T-helper 2 cell treated with Interferon-gamma antibody and Interleukin-4, amounts not matched to agents 5 μg/mL and 100 μg/mL, for 36 hours (primary cell): Measurements from ENCODE around the gene ZNF487.
"Not testable (repeated sequence)": the region's sequence is repeated elsewhere in the genome, so short reads cannot be mapped to it uniquely, and the experiment has no call there.

Experiments used
- DNase-seq: peaks from one replicate; pipeline ENCODE4 v3.0.0; 2021; ENCODE audit warnings: low spot score
- H3K27ac Mint-ChIP-seq: one replicate; pipeline ENCODE4 v1.8.0; 2021; ENCODE audit warnings: mild to moderate bottlenecking, mixed read lengths
- H3K27me3 Mint-ChIP-seq: one replicate; pipeline ENCODE4 v1.8.0; 2021; ENCODE audit warnings: low read depth, mixed read lengths
- H3K36me3 Mint-ChIP-seq: one replicate; pipeline ENCODE4 v1.8.0; 2021; ENCODE audit warnings: low read depth, mixed read lengths
- H3K4me1 Mint-ChIP-seq: one replicate; pipeline ENCODE4 v1.8.0; 2021; ENCODE audit warnings: low read depth, mixed read lengths
- H3K4me3 Mint-ChIP-seq: one replicate; pipeline ENCODE4 v1.8.0; 2022; ENCODE audit warnings: mild to moderate bottlenecking, moderate library complexity, mixed read lengths
- H3K9me3 Mint-ChIP-seq: one replicate; pipeline ENCODE4 v1.8.0; 2021; ENCODE audit warnings: mixed read lengths

Gene ZNF487

GRCh38 chr10:43436291-43437140 lies at the start of gene ZNF487:
TSS of gene ZNF487 (plus strand) at chr10:43437111. CDS start at chr10:43475814, 38,703 bp downstream.
- Mint-ChIP-seq H3K27me3 (no peaks in the 10 kb centered on the region), H3K9me3 (no peaks in the 10 kb centered on the region), H3K36me3 (peaks cover 9% of the 10 kb centered on the region), H3K27ac (peak within 1 kb of the TSS; percentile 96), H3K4me1 (peaks cover 11% of the 10 kb centered on the region), H3K4me3 (peak within 1 kb of the TSS; percentile 91)
- peak; percentile 90 for DNase-seq

- DNase-seq = no peak
- Mint-ChIP-seq H3K27ac (peak overlapping the region; percentile 38), H3K27me3 (no peaks in the 10 kb centered on the region), H3K4me1 (peaks cover 45% of the 10 kb centered on the region), H3K9me3 (no peaks in the 10 kb centered on the region), H3K4me3 (no peak overlapping the region), H3K36me3 (peaks cover 73% of the 10 kb centered on the region)
Observed at GRCh38 chr10:43387678-43388032, 49.3 kb upstream of the ZNF487 start.

DNA sequence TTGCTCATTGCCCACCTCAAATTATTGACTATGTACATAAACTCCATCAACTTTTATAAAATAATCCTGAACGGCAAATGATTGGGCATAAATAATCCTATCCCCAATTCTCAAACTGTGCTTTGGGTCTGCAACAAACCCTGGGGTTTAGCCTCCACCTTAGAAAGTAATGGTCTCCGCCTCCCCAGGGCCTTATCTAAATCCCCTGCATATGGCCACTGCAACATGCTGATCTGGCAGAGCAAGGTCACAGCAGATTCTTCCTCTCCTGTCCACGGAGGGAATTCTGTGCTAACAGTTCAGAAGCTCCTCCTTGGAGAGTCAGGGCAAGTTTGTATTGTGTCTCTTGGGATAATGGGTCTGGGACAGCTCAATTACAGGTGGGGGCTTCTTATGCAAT lies 47.0 kb upstream of the ZNF487 start:
- no peak overlapping the region for H3K4me3 Mint-ChIP-seq
- H3K36me3 Mint-ChIP-seq = peaks cover 88% of the 10 kb centered on the region
- H3K4me1 Mint-ChIP-seq = peaks cover 57% of the 10 kb centered on the region
- H3K27ac Mint-ChIP-seq = peak overlapping the region; percentile 64
- no peaks in the 10 kb centered on the region for H3K27me3 Mint-ChIP-seq
- no peak for DNase-seq
- no peaks in the 10 kb centered on the region for H3K9me3 Mint-ChIP-seq

DNA sequence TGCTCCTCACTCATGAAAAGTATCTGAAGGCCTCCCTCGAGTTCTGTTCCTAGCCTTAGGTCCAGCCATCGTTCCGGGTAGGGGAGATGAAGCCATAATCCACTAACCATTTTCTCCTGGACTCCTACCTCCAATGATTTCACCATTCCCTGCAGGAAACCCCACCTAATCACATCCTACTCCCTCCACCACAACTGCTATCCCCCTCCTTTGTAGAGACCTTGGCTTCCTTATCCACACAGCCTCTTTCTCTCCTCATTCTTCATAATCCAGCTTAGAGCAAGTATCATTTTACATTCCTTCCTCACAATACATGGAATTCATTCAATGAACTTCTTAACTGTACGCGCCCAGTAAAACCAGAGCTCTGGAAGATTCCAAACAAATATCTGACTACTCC lies 46.6 kb upstream of the ZNF487 start:
- H3K9me3 Mint-ChIP-seq = no peaks in the 10 kb centered on the region
- H3K27ac Mint-ChIP-seq = peak overlapping the region; percentile 64
- H3K27me3 Mint-ChIP-seq = no peaks in the 10 kb centered on the region
- H3K36me3 Mint-ChIP-seq = peaks cover 91% of the 10 kb centered on the region
- no peak overlapping the region for H3K4me3 Mint-ChIP-seq
- DNase-seq = no peak
- peaks cover 60% of the 10 kb centered on the region for H3K4me1 Mint-ChIP-seq

DNA sequence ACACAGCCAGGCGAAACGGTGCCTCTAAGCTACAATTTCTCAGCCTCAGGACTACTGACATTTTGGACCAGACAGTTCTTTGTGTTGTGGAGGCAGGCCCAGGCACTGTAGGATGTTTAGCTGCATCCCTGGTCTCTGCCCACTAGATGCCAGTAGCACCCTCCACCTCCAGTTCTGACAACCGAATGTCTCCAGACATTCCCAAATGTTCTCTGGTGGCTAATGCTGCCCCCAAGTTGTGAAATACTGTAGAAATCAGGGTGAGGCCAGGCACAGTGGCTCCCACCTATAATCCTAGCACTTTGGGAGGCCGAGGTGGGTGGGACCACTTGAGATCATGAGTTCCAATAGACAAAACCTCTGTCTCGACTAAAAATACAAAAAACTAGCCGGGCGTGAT lies 46.2 kb upstream of the ZNF487 start:
- Mint-ChIP-seq H3K4me3 (no peak overlapping the region), H3K4me1 (peaks cover 63% of the 10 kb centered on the region), H3K27me3 (no peaks in the 10 kb centered on the region), H3K36me3 (peaks cover 91% of the 10 kb centered on the region), H3K27ac (peak overlapping the region; percentile 64), H3K9me3 (no peaks in the 10 kb centered on the region)
- no peak for DNase-seq

- H3K27me3 Mint-ChIP-seq = no peaks in the 10 kb centered on the region
- peaks cover 61% of the 10 kb centered on the region for H3K4me1 Mint-ChIP-seq
- H3K4me3 Mint-ChIP-seq = no peak overlapping the region
- peaks cover 92% of the 10 kb centered on the region for H3K36me3 Mint-ChIP-seq
- H3K9me3 Mint-ChIP-seq = no peaks in the 10 kb centered on the region
- no peak for DNase-seq
- no peak overlapping the region for H3K27ac Mint-ChIP-seq
Observed at GRCh38 chr10:43391496-43391895, 45.4 kb upstream of the ZNF487 start.

- no peak for DNase-seq
- Mint-ChIP-seq H3K27ac (peak overlapping the region; percentile 50), H3K27me3 (no peaks in the 10 kb centered on the region), H3K9me3 (no peaks in the 10 kb centered on the region), H3K4me1 (peaks cover 54% of the 10 kb centered on the region), H3K4me3 (no peak overlapping the region), H3K36me3 (peaks cover 86% of the 10 kb centered on the region)
Observed at GRCh38 chr10:43392748-43393147, 44.2 kb upstream of the ZNF487 start.

DNA sequence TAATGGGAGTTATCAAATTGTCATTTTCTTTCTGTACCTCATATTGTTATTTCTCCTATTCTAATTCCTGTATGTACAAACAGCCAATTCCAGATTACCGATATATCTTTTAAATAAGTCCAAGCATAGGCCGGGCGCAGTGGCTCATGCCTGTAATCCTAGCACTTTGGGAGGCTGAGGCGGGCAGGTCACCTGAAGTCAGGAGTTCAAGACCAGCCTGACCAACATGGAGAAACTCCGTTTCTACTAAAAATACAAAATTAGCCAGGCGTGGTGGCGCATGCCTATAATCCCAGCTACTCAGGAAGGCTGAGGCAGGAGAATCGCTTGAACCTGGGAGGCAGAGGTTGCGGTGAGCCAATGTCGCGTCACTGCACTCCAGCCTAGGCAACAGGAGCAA lies 43.7 kb upstream of the ZNF487 start:
- not testable (repeated sequence) for H3K27me3 Mint-ChIP-seq
- peaks cover 87% of the 10 kb centered on the region for H3K36me3 Mint-ChIP-seq

DNA sequence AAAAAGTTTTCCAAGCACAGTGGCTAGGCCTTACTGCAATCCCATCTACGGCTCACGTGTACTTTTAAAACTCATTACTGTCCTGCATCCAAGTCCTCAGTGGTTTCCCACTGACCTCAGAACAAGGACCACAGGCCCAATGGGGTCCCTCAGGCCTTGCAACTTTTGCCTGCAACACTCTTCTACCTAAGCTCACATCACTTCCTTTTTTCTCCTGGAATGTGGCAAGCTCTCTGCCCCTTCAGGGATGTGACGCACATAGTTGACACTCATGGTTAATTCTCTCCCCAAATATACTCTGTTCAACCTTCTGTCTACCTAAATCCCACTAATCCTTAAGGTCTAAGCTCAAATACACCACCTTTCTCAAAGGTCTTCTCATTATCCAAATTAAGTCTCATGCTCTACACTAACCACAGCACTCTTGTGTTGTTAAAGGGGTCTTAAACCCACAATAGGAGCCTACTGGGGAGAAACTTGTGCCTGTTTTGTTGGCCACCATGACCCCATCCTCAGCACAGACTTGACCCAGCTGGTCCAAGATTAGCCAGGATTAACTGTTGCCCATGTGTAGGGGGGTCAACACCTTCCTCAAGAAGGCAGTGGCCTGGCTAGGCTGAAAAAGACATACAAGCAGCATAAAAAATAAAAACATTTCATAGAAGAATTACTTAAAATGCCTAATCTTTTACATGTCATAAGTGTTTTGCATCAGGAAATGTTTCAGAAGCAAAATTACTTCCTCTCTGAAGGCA lies 43.1 kb upstream of the ZNF487 start:
- Mint-ChIP-seq H3K4me3 (peak overlapping the region; percentile 13), H3K4me1 (peaks cover 51% of the 10 kb centered on the region), H3K27me3 (no peaks in the 10 kb centered on the region), H3K9me3 (no peaks in the 10 kb centered on the region), H3K27ac (peak overlapping the region; percentile 28), H3K36me3 (peaks cover 84% of the 10 kb centered on the region)
- DNase-seq = no peak

More for the DNA sequence above, 43.7 kb upstream of the ZNF487 start:
- H3K4me1 Mint-ChIP-seq = peaks cover 54% of the 10 kb centered on the region
- not testable (repeated sequence) for DNase-seq, H3K4me3 Mint-ChIP-seq, H3K9me3 Mint-ChIP-seq
- peak overlapping the region; percentile 50 for H3K27ac Mint-ChIP-seq

DNA sequence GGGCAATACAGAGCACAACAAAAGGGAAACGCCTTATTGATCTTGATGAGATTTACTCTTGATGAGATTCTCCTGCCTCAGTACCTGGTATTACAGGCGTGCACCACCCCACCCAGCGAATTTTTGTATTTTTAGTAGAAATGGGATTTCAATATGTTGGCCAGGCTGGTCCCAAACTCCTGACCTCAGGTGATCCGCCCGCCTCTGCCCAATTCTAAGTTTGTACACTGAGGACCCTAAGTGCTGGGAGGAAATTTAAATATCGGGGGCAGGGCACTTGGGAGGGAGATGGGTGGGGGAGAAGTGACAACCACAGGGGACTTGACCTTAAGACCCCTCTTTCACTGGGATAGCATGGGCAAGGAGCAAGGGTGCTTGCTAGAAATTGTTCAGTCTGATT lies 42.0 kb upstream of the ZNF487 start:
- H3K4me1 Mint-ChIP-seq = peaks cover 54% of the 10 kb centered on the region
- H3K36me3 Mint-ChIP-seq = peaks cover 83% of the 10 kb centered on the region
- H3K9me3 Mint-ChIP-seq = no peaks in the 10 kb centered on the region
- H3K4me3 Mint-ChIP-seq = peak overlapping the region; percentile 91
- no peaks in the 10 kb centered on the region for H3K27me3 Mint-ChIP-seq
- peak overlapping the region; percentile 92 for H3K27ac Mint-ChIP-seq
- no peak for DNase-seq

DNA sequence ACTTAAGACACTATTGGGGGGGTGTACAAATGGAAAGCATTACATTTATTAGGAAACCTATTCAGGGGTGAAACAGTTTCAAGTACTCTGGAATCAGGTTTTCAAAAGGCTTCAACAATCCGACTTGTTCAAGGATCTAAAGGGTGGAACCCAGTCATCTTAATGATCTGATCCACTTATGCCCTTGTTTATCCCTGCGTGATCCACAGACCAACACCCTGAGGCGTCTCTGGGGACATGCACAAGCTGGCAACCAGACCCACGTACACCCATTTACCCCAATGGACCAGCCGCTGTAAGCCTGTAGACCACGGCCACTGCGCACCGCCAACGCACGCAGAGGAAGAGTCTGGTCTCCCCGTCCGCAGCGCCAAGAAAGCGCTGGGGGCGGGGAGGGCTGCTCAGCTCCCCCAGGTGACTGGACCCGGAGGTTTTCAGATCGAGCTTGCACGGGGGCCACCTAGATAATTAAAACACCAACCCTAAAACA lies 41.3 kb upstream of the ZNF487 start:
- Mint-ChIP-seq H3K4me1 (peaks cover 55% of the 10 kb centered on the region), H3K36me3 (peaks cover 80% of the 10 kb centered on the region), H3K27me3 (no peaks in the 10 kb centered on the region), H3K4me3 (peak overlapping the region; percentile 91), H3K27ac (peak overlapping the region; percentile 92), H3K9me3 (no peaks in the 10 kb centered on the region)
- no peak for DNase-seq

- peaks cover 78% of the 10 kb centered on the region for H3K36me3 Mint-ChIP-seq
- peak overlapping the region; percentile 91 for H3K4me3 Mint-ChIP-seq
- no peaks in the 10 kb centered on the region for H3K27me3 Mint-ChIP-seq
- DNase-seq = peak; percentile 74
- peaks cover 60% of the 10 kb centered on the region for H3K4me1 Mint-ChIP-seq
- H3K27ac Mint-ChIP-seq = peak overlapping the region; percentile 92
- no peaks in the 10 kb centered on the region for H3K9me3 Mint-ChIP-seq
Observed at GRCh38 chr10:43396061-43396927, 40.6 kb upstream of the ZNF487 start.

- no peaks in the 10 kb centered on the region for H3K9me3 Mint-ChIP-seq
- peaks cover 77% of the 10 kb centered on the region for H3K36me3 Mint-ChIP-seq
- H3K27ac Mint-ChIP-seq = peak overlapping the region; percentile 97
- peak; percentile 89 for DNase-seq
- H3K4me3 Mint-ChIP-seq = peak overlapping the region; percentile 96
- H3K4me1 Mint-ChIP-seq = peaks cover 62% of the 10 kb centered on the region
- no peaks in the 10 kb centered on the region for H3K27me3 Mint-ChIP-seq
Observed at GRCh38 chr10:43396928-43397624, 39.8 kb upstream of the ZNF487 start.
